GM18511 (cell line): ENCODE data around the gene ERICH6B.

Experiments used
- ATAC-seq: cut with Tn5 transposase; IDR thresholded peaks from one replicate; pipeline ENCODE4 v1.9.1; 2021; ENCODE audit warnings: mild to moderate bottlenecking, moderate library complexity; ENCODE audit not compliant: unreplicated experiment

The ERICH6B gene

GRCh38 chr13:45602183-45603170, 13.1 kb downstream of the ERICH6B start:
- no peak for ATAC-seq

DNA sequence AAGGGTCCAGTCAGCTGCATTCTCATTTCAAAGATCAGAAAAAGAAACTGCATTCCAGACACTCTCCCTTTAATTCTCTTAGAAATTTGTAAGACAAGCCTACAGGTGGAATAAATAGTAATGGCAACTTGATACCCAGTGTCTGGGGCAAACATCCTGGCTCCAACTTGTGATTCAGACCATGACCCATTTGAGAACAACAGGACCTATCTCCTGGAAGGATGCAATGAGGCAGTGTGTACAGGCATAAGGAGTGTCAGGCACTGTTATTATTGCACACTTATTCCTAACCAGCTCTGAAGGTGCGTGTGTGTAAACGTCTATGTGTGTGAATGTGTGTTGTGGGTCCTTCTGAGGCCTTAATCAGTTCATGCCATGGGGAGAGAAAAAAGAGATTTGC, 13.9 kb downstream of the ERICH6B start:
- ATAC-seq = no peak

DNA sequence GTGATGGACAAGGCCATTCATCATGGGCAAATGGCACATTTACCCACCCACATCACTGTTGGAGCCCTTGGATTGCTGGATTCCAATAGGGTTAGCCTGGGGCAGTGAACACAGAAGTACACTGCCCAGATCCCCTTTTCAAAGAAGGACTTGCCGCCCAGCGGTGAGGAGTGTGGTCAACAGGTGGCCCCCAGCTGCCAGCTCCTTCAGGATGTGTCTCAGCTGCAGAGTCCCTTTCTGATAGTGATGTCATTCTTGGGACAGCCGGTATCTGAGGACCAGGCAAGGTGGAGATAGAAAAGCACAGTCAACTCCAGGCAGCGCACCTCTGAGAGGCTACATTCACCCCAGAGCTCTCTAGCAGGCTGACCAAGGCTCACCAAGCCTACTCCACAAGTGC, 16.9 kb downstream of the ERICH6B start:
- no peak for ATAC-seq

DNA sequence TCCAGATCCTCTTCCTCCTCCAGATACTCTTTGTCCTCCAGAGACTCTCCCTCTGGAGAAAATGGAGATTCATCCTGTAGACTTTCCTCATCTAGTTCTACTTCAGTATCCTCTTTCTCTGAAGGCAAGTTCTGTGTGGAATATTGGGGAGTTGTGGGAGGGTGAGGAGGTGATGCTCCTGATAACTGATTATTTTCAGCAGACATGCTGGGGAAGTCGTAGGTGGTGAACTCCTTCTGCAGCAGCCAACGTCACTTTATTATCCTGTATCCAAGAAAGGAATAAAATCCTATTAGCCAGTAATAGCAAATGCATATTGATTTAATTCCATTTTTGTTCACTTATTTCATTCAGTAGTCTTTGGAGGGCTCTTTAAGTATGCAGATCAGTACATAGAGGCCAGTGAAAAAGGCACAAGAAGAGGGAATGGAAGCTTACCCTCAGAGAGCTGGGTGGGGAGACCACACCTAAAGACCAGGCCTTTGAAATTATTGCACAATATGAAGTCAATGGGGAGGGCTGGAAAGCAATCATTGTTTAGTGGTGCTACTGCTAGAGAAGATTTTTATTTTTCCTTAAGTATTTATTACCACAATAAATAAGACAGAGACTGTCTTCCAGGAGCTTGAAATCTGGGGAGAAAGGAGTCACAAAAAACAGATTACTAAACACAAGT, 18.6 kb downstream of the ERICH6B start:
- ATAC-seq = no peak

- ATAC-seq = no peak
These were observed 19.6 kb downstream of the ERICH6B start for GRCh38 chr13:45595965-45596364.

DNA sequence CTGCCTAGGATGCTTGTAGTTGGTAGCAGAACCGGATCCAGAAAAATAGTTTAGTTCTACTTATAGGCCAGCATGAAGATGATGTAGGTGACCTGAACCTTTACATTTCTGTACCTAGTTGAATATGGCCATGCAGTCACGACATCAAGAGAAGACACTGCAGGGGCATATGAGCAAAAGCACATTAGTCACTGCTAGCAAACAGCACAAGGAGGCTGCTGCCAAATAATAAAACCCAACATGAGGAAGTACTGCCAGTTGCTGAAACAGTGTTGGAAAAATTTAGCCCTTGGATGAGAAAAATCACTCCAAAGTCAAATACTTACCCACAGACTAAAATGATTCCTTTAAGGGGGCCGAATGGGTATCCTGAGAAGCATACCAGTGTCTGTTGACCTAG, 20.8 kb downstream of the ERICH6B start:
- ATAC-seq = no peak

DNA sequence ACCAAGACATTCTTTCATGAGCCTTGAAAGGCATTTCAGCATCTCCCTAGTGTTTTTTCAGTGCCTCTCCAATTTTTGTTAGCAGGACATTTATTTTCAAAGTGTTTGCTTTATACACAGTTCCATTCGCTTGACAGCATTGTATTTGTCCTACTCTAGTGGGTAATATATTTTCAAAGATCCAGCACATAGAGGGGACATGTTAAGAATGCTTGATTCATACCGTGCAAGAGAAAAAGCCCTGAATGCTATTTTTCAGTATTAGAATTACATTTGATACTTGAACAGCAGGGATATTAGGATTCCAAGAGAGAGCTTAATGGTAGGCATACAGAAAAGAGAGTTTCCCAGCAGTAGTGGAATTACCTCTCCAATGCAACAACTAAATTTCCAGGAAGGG, 21.3 kb downstream of the ERICH6B start:
- ATAC-seq = no peak

GRCh38 chr13:45592758-45593157, 22.8 kb downstream of the ERICH6B start:
- ATAC-seq = no peak

DNA sequence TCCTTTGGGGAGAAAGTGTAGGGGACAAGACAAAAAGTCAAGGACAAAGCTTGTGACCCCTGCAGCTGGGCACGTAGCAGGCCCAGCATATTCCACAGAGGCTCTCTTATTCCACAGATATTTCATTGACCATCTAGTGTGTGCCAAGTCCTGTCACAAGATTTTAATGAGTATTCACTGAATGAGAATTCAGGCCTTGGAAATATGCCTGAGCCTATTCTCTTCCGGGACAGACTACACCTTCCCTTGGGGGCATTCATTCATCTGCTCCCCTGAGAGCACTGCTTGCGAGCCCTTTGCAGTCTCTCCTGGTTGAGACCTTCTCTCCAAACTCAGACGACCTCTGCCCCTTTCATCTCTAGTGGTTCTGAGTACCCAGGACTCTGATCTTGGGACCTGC, 25.5 kb downstream of the ERICH6B start:
- no peak for ATAC-seq

GRCh38 chr13:45587897-45588296, 27.6 kb downstream of the ERICH6B start:
- no peak for ATAC-seq

- no peak for ATAC-seq
These were observed 30.7 kb downstream of the ERICH6B start for GRCh38 chr13:45584816-45585215.

- ATAC-seq = no peak
These were observed 33.0 kb downstream of the ERICH6B start for GRCh38 chr13:45582408-45583076.

DNA sequence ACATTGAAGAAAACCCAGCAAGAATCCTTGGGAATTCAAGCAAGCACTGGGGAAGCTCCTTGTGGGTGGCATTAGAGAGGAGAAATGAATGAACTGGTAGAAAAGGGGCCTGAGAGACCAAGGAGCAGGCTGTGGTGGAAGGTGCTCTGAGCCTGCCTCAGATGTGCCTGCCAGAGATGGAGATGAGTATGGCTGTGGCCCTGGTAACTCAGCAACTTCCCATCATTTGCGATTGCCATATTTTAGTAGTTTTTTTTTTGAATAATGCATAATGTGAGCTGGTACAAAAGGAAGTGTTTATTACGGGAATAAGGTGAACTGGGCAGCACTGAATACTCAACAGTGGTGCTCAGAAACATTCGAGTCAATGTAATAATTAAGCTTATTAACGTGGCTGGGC, 39.1 kb downstream of the ERICH6B start:
- ATAC-seq = no peak

GRCh38 chr13:45575830-45576180, 39.7 kb downstream of the ERICH6B start:
- ATAC-seq = no peak

DNA sequence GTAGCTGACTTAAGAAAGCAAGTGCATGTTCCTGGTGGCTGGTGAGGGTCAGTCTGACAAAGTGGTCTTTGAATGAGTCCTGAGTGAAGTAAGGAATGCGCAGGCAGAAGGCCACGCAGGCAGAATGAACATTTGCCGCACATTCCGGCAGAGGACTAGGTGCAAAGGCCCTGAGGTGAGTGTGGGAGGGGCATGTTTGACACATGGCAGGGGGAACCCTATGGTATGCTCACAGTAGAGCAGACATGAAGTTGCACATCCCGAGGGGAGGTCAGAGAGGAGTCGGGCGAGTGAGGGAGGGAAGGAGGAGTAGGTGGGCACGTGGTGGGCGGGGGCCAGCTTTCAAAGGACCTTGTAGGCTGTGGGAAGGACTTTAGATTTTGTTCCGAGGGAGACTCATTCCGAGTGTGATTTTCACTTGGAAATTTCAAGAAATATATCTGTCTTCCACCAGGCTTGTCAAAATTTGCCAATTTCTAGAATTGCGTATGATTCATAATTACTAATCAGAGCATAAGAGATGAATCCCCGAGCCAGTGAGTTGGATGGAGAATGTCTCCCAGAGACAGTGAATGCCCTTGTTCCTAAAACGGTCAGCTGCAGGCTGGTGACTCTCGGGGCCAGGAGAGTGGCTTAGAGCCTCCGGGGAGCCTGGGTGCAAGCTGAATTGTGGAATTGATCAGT, 40.3 kb downstream of the ERICH6B start:
- ATAC-seq = no peak

DNA sequence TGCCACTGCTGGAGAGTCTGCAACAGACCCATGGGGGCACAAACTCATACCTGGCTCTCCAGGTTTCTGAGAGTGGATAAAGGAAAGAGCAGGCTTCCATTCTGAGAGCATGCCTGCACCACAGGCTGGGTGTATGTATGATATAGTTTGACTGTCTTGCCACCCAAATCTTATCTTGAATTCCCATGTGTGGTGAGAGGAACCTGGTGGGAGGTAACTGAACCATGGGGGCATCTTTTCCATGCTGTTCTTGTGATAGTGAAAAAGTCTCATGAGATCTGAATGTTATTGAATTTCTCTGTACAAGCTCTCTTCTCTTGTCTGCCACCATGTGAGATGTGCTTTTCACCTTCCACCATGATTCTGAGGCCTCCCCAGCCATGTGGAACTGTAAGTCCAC, 50.2 kb downstream of the ERICH6B start:
- ATAC-seq = no peak

- ATAC-seq = no peak
These were observed 51.3 kb downstream of the ERICH6B start for GRCh38 chr13:45564133-45564776.

DNA sequence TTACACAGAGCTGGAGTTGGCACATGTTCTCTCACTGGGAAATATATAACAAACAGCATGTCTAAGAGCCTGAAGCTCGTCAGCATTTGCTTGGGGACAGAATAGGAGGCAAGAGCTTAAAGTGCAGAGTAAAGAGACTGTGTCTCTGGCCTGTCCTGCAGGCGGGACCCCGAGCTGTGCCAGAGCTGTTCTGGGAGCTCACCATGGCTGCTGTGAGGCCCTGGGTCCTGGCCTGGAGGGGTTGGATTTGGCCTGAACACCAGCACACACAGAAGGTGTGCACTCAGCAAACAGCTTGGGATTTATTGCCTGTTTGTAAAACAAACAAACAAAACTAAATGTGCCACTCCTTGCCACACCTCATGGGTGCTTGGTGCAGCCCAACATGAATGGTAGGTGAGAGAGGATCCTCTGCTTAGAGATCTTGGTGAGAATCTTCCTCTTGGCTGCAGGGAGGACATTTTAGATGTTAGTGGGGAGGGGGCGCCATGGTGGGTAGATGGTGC, 60.9 kb downstream of the ERICH6B start:
- no peak for ATAC-seq

GRCh38 chr13:45548281-45548680, 67.3 kb downstream of the ERICH6B start:
- no peak for ATAC-seq

- no peak for ATAC-seq
These were observed 69.2 kb downstream of the ERICH6B start for GRCh38 chr13:45546410-45546765.
